ENCODE measurements around the gene PSMD12.

PSMD12 gene

DNA sequence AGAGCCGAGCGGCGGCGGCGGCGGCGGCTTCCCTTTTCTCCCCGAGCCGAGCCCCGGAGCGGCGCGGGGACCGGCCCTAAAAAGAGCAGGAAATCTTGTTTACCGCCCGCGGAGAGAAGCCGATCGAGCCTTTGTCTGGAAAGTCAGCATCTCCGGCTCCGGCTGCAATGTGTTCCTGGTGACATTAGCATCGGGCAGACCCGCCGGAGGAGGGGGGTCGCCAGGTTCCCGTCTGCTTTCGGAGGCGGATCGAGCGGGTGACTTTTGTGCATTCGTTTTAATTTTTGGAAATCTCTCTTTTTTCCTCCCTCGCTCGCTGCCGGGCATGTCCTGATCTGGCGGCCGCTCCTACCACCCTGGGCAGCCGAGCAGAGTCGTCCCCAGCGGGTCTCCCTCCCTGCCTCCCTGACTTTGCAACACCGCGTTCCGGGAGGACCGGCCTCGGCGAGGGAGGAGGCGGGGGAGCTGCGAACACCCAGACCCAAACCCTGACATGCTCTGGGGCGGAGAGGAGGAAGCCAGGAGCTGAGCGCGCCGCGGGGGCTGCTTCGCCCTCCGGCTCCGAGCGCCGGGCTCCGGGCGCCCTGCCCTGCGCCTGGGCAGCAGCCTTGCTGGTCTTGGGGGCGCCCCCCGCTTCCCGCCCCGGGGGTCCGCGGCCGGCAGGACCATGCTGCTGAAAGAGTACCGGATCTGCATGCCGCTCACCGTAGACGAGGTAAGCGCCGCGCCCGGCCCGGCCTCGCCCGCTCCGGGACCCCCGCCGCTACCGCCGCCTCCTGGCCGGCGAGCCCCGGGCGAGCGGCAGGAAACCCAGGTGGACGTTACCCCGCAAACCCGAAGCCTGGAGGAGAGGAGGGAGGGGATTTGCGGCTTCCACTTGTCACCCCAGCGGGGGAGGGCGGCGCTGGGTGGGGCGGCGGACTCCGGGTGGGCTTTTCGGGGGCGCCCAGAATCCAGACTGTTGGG is 11.4 kb upstream of the PSMD12 start:
- no peaks in the 10 kb centered on the region for H3K9me3 ChIP-seq (ENCODE audit: control insufficient read depth, insufficient read depth, low read length)
- peak overlapping the region; percentile 65 for H3K9ac ChIP-seq (ENCODE audit: low read depth, low read length)
- peaks cover 18% of the 10 kb centered on the region for H3K4me1 ChIP-seq (ENCODE audit: insufficient read depth, low read length)
- no peaks in the 10 kb centered on the region for H3K36me3 ChIP-seq (ENCODE audit: insufficient read depth, low read length)

GRCh38 chr17:67376737-67377487 is 10.5 kb upstream of the PSMD12 start, which contains the start of gene PITPNC1:
Gene PITPNC1 (plus strand): TSS chr17:67377281.
- H3K36me3 ChIP-seq (ENCODE audit: insufficient read depth, low read length): no peaks in the 10 kb centered on the region
- peak within 1 kb of the TSS; percentile 65 for H3K9ac ChIP-seq (ENCODE audit: low read depth, low read length)
- peaks cover 18% of the 10 kb centered on the region for H3K4me1 ChIP-seq (ENCODE audit: insufficient read depth, low read length)
- no peaks in the 10 kb centered on the region for H3K9me3 ChIP-seq (ENCODE audit: control insufficient read depth, insufficient read depth, low read length)

- Histone ChIP-seq H3K4me1 (ENCODE audit: insufficient read depth, low read length) (peaks cover 18% of the 10 kb centered on the region), H3K36me3 (ENCODE audit: insufficient read depth, low read length) (no peaks in the 10 kb centered on the region), H3K9ac (ENCODE audit: low read depth, low read length) (peak overlapping the region; percentile 65), H3K9me3 (ENCODE audit: control insufficient read depth, insufficient read depth, low read length) (no peaks in the 10 kb centered on the region)
These were observed 10.0 kb upstream of the PSMD12 start for GRCh38 chr17:67376415-67376736.

GRCh38 chr17:67375716-67376115 is 9.3 kb upstream of the PSMD12 start:
- H3K4me1 ChIP-seq (ENCODE audit: insufficient read depth, low read length): peaks cover 18% of the 10 kb centered on the region
- H3K9ac ChIP-seq (ENCODE audit: low read depth, low read length): peak overlapping the region; percentile 65; the same call in 1 of the 2 replicates
- no peaks in the 10 kb centered on the region for H3K36me3 ChIP-seq (ENCODE audit: insufficient read depth, low read length)
- H3K9me3 ChIP-seq (ENCODE audit: control insufficient read depth, insufficient read depth, low read length): no peaks in the 10 kb centered on the region

- Histone ChIP-seq H3K9ac (ENCODE audit: low read depth, low read length) (no peak overlapping the region), H3K9me3 (ENCODE audit: control insufficient read depth, insufficient read depth, low read length) (no peaks in the 10 kb centered on the region), H3K4me1 (ENCODE audit: insufficient read depth, low read length) (peaks cover 18% of the 10 kb centered on the region), H3K36me3 (ENCODE audit: insufficient read depth, low read length) (no peaks in the 10 kb centered on the region)
These were observed 8.7 kb upstream of the PSMD12 start for GRCh38 chr17:67375054-67375427.

GRCh38 chr17:67374329-67375053 is 8.1 kb upstream of the PSMD12 start:
- Histone ChIP-seq H3K9ac (ENCODE audit: low read depth, low read length) (no peak overlapping the region), H3K9me3 (ENCODE audit: control insufficient read depth, insufficient read depth, low read length) (no peaks in the 10 kb centered on the region), H3K4me1 (ENCODE audit: insufficient read depth, low read length) (peaks cover 15% of the 10 kb centered on the region), H3K36me3 (ENCODE audit: insufficient read depth, low read length) (no peaks in the 10 kb centered on the region)

GRCh38 chr17:67372751-67373150 is 6.4 kb upstream of the PSMD12 start:
- Histone ChIP-seq H3K9ac (ENCODE audit: low read depth, low read length) (no peak overlapping the region), H3K36me3 (ENCODE audit: insufficient read depth, low read length) (no peaks in the 10 kb centered on the region), H3K4me1 (ENCODE audit: insufficient read depth, low read length) (peaks cover 10% of the 10 kb centered on the region), H3K9me3 (ENCODE audit: control insufficient read depth, insufficient read depth, low read length) (no peaks in the 10 kb centered on the region)

DNA sequence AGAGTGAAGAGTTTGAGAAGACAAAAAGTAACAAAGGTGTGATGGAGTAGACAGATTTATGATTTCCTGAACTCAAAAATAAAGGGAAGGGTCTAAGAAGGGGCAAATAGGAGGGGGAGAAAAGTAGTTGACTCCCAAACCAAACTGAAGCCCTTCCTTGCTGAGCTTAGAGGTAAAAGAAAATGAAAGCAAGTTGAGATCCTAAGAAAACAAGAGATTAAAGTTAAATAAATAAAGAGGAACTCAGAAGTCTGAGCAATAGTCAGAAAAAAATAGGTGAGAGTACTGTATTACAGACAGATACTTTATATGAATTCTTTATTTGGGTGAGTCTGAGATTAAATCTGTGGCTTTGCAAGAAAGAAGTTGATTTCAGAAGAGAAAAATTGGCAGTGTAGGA is 3.3 kb upstream of the PSMD12 start:
- Histone ChIP-seq H3K9me3 (ENCODE audit: control insufficient read depth, insufficient read depth, low read length) (no peaks in the 10 kb centered on the region), H3K4me1 (ENCODE audit: insufficient read depth, low read length) (peaks cover 5% of the 10 kb centered on the region; the same call in 1 of the 2 replicates), H3K36me3 (ENCODE audit: insufficient read depth, low read length) (no peaks in the 10 kb centered on the region), H3K9ac (ENCODE audit: low read depth, low read length) (no peak overlapping the region)

DNA sequence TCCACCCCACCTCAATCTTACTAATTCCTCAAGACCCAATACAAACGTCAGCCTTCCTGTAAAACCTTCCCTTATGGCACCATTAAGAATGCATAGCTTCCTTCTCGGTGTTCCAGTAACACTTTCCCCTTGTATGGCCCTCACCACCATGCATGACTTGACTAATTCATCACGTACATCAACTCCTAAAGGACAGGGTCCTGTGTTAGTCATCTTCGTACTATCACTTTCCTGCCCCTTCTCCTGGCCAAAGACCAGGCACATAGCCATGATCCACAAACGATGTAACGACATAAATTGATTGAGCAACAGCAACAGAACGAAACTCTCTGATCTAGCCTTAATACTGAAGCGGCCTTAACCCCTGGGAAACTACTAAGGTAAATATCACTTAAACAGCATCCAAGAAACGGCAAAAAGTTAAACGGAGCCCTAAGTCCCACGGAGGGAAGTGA is 612 bp downstream of the PSMD12 start:
- no peaks in the 10 kb centered on the region for H3K9me3 ChIP-seq (ENCODE audit: control insufficient read depth, insufficient read depth, low read length)
- H3K9ac ChIP-seq (ENCODE audit: low read depth, low read length): peak overlapping the region; percentile 97
- H3K36me3 ChIP-seq (ENCODE audit: insufficient read depth, low read length): 0 out of 2 replicates have a peak, but pooled peaks cover 3% of the 10 kb centered on the region
- H3K4me1 ChIP-seq (ENCODE audit: insufficient read depth, low read length): peaks cover 12% of the 10 kb centered on the region

GRCh38 chr17:67364847-67365737 is 1.3 kb downstream of the PSMD12 start:
- peak overlapping the region; percentile 97 for H3K9ac ChIP-seq (ENCODE audit: low read depth, low read length)
- 0 out of 2 replicates have a peak, but pooled peaks cover 3% of the 10 kb centered on the region for H3K36me3 ChIP-seq (ENCODE audit: insufficient read depth, low read length)
- H3K4me1 ChIP-seq (ENCODE audit: insufficient read depth, low read length): peaks cover 19% of the 10 kb centered on the region
- H3K9me3 ChIP-seq (ENCODE audit: control insufficient read depth, insufficient read depth, low read length): no peaks in the 10 kb centered on the region

- Histone ChIP-seq H3K9me3 (ENCODE audit: control insufficient read depth, insufficient read depth, low read length) (no peaks in the 10 kb centered on the region), H3K9ac (ENCODE audit: low read depth, low read length) (no peak overlapping the region), H3K4me1 (ENCODE audit: insufficient read depth, low read length) (peaks cover 20% of the 10 kb centered on the region), H3K36me3 (ENCODE audit: insufficient read depth, low read length) (0 out of 2 replicates have a peak, but pooled peaks cover 6% of the 10 kb centered on the region)
These were observed 4.2 kb downstream of the PSMD12 start for GRCh38 chr17:67362173-67362572.

- H3K36me3 ChIP-seq (ENCODE audit: insufficient read depth, low read length): peaks cover 6% of the 10 kb centered on the region; the same call in 1 of the 2 replicates
- no peak overlapping the region for H3K9ac ChIP-seq (ENCODE audit: low read depth, low read length)
- H3K4me1 ChIP-seq (ENCODE audit: insufficient read depth, low read length): peaks cover 20% of the 10 kb centered on the region
- H3K9me3 ChIP-seq (ENCODE audit: control insufficient read depth, insufficient read depth, low read length): no peaks in the 10 kb centered on the region
These were observed 5.5 kb downstream of the PSMD12 start for GRCh38 chr17:67360880-67361279.

DNA sequence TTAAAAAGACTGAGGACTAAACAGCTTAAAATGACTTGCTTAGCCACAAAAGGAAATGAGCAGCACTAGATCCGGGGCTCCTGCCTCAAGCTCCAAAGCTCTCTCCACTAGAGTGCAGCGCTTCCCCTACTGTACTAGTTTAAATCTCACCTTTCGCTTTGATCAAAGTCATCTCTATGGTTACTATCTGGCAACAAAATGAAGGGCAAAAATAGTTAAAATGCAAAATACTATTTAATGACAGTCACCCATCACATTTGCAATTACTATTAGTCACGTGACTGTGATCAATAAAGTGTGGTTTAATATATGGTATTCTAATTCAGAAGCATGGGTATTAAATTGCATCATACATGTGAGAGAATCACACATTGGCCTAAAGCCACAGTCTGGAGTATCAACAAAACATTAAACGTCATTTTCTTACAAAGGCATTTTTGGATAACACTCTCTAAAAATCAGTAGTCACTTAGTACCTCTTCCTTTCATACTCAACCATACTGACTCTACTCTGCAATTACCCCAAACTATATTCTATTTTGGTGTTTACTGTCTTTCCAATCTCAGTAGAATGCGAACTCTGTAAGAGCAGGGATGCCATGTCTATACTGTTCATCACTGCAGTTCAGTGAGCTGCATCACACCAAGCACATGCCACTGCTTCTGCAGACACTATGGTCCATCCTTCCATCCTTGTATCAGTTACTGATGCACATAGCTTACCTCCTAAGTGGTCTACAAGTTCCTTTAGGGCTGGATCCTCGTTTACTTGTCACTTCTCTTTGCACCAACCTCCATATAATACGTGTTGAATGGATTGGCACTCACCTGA is 6.2 kb downstream of the PSMD12 start:
- H3K9ac ChIP-seq (ENCODE audit: low read depth, low read length): no peak overlapping the region
- H3K4me1 ChIP-seq (ENCODE audit: insufficient read depth, low read length): peaks cover 16% of the 10 kb centered on the region
- no peaks in the 10 kb centered on the region for H3K9me3 ChIP-seq (ENCODE audit: control insufficient read depth, insufficient read depth, low read length)
- peaks cover 6% of the 10 kb centered on the region; the same call in 1 of the 2 replicates for H3K36me3 ChIP-seq (ENCODE audit: insufficient read depth, low read length)
